ENCODE measurements around the gene FOXO6.

Gene FOXO6

DNA sequence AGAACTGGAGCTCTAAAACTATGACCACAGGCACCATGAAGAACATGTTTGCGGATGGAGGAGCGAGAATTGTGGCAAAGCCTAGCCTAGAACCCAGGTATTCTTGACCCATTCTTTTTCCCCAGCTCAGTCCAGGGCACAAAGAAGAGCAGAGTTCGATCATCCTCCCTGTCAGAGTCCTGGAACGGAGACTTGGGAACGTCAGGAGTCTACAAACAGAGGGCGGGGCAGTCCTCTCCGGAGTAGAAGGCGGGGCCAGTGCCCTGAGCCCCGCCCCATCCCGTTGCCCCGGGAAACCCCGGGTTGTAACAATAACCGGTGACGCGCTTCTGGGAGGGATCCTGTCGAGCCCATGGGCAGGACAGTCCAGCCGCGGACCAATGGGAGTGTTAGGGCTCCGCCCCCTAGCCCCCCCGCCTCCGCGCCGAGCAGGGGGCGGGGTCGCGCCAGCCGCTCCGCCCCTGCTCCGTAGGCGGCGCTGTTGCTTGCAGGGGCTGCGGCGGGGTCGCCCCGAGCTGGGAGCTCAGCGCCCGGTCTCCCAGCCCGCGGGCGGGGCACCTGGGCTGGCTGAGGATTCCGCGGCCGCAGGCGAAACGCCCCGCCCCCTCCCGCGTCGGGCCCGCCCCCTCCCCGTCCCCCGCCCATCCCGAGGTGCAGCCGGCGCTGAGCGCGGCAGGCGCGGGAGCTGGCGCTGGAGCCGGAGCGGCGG, at the start of gene FOXO6:
Gene FOXO6 (plus strand): TSS at position 649 of the 709 bp plus-strand sequence.
- DNase-seq (ENCODE audit: low spot score) = peak; percentile 95

- DNase-seq (ENCODE audit: low spot score) = no peak
These were observed 48.1 kb upstream of the FOXO6 start for GRCh38 chr1:41312991-41313645.

DNA sequence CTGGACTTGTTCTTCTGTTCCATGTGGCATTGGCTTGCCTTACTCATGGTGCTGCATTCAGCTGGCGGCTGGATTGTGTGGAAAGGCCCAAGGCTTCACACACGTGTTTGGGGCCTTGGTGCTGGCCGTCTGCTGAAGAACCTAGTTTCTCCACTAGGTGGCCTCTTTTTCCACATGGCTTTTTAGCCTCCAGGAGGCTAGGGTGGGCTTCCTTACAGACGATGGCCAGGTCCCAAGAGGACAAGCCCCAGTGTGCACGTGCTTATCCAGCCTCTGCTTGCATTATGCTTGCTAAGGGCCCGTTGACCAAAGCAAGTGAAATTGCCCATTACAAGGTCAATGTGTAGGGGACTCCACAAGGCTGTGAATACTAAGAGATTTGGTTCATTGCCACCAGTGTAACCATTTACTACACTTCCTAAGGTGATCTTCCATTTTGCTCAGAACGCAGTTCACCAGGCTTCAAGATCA, 47.5 kb upstream of the FOXO6 start:
- DNase-seq (ENCODE audit: low spot score) = no peak

DNA sequence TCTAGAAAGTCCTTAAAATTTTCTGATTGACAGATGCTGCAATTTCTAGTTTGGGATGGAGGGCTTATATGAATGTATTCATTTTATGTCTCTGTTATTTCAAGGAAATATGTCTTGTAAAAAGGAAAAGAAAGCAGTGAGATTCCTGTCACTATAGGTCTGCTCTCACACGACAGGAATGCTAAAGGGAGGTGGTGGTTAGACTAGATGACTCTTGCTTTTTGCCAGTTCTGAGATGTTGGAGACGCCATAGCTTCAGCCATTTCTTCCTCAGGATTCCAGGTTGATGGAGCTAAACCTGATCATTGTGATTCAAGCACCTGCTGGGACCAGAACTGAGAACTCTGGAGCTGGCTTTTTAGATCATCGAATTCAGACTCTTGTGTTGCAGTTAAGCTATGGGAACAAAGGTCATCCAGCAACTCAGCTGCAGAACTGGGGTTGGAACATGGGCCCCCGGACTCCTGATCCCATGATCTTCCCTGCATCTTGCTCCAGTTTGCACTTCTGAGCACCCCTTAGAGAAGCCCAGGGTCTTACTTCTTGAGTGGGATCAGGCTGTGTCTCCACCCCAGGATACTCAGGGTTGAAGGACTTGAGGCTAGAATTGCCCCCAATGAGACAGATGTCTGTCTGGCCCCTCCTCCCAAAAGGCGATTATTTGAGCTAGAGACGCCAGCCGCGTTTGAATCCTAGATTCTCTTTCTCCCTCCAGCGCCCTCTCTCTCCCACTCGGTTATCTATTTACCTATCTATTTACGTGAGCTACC, 46.7 kb upstream of the FOXO6 start:
- DNase-seq (ENCODE audit: low spot score) = no peak

- no peak for DNase-seq (ENCODE audit: low spot score)
These were observed 46.0 kb upstream of the FOXO6 start for GRCh38 chr1:41315146-41315822.

GRCh38 chr1:41315871-41316270, 45.4 kb upstream of the FOXO6 start:
- no peak for DNase-seq (ENCODE audit: low spot score)

DNA sequence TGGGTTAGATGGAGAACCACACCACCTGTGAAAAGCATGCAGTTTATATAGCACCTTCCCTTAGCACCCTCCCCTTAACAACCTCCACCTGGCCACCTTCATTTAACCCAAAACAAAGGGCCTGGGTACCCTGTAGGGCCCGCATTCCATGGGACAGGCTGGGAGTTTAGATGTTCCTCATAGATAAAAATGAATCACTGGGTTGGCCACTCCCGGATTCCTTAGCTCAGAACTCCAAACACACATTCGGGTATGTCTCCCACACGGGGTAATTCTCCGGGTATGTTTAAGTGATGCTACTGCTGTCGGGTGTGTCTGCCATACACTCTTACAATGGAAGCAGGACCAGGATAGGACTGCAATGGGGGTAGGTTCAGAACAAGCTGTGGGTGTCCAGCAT, 43.9 kb upstream of the FOXO6 start:
- no peak for DNase-seq (ENCODE audit: low spot score)

DNA sequence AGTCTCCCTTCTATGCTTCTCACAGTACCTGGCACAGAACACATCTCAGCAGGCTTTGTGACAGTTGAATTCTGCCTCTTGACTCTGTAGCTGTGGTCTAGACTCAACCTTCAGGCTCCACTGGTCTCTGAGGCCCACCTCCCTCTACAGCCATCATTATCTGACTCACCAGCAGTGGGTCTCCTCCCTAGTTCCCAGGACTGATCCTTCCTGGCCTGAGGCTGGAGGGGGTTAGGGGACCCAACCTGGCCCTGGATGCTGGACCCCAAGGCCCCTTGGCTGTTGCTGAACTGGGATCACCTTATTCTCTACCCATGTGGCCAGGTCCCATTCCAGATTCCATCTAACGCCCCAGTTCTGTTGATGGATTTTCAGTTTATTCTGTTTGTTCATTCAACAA, 43.1 kb upstream of the FOXO6 start:
- no peak for DNase-seq (ENCODE audit: low spot score)

- DNase-seq (ENCODE audit: low spot score) = no peak
These were observed 42.0 kb upstream of the FOXO6 start for GRCh38 chr1:41319106-41319755.

- DNase-seq (ENCODE audit: low spot score) = no peak
These were observed 41.2 kb upstream of the FOXO6 start for GRCh38 chr1:41319807-41320711.

- no peak for DNase-seq (ENCODE audit: low spot score)
These were observed 40.1 kb upstream of the FOXO6 start for GRCh38 chr1:41320895-41321676.

- no peak for DNase-seq (ENCODE audit: low spot score)
These were observed 39.1 kb upstream of the FOXO6 start for GRCh38 chr1:41322101-41322661.

DNA sequence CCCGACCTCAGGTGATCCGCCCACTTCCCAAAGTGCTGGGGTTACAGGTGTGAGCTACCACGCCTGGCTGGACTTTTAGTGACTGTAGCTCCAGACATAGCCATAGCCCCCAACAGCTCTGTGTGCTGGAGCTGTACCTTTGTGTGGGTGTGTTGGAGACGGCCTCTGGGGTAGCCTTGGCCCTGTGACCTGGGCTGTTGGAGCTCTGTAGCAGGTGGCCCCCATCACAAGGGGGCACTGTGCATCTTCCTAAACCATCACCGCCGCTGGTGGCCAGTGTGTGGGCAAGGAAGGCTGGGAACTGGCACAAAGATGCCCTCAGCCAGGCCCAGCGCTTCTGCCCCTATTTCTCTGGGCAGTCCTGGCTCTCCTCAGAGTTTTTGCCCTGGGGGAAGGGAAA, 38.4 kb upstream of the FOXO6 start:
- DNase-seq (ENCODE audit: low spot score) = no peak

GRCh38 chr1:41323243-41323642, 38.0 kb upstream of the FOXO6 start:
- DNase-seq (ENCODE audit: low spot score) = no peak

GRCh38 chr1:41325801-41326200, 35.4 kb upstream of the FOXO6 start:
- DNase-seq (ENCODE audit: low spot score) = no peak

DNA sequence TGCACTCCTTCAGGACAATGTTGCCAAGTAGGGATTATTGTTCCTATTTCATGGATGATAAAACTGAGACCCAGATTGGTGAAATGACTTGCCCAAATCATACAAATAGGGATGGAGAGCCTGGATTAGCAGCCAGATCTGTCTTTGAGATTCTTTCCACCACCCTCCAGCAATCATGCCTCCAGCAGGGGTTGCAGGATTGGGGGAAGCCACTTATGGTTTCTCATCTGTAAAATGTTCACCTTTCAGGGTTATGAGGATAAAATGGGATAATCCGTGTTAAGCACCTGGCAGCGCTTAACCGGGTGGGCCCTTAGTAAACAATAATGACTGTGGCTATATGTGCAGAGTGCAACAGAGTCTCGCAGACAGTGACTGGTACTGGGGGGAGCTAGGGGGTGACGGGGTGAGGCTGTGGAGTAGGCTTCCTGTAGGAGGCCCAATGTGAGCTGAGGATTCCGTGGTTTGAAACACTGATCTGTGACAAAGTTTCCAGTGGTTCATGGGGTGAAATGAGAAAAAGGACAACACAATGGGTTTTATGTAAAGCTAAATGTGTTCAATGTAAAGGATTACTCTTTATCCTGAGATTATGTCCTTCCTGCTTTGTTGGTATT, 33.7 kb upstream of the FOXO6 start:
- no peak for DNase-seq (ENCODE audit: low spot score)

DNA sequence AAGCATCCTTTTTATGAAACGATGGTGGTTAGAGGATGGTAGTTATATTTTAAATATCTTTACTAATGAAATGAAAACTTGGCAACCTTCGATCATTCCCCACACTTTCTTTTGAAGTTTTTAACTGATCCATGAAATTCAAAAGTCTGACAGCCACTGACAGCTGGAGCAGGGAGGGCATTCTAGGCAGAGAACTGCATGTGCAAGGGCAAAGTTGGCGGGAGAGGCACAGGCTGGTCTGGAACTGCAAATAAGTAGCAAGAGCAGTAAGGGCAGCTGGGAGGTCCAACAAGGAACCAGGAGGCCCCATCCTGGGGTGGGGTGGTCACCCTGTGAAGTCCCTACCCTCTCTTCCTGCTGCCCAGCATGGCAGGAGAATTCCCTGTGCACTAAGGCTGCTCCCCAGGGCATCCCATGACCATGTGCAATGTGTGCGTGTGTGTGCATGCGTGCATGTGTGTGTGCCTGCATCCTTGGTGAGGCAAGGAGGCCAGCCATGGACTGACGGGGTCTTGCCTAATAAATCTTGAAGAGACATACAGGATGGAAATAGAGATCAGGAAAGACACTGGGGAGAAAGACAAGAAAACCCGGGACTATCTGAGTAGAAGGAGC, 33.1 kb upstream of the FOXO6 start:
- no peak for DNase-seq (ENCODE audit: low spot score)

GRCh38 chr1:41328780-41329640, 32.2 kb upstream of the FOXO6 start:
- no peak for DNase-seq (ENCODE audit: low spot score)

Measured in CD4-positive, alpha-beta T cell treated with Interleukin-6 at 100 ng/mL for 8 hours (primary cell).